SK-N-SH (cell line): ENCODE data around the gene OBSCN. TPM values are rescaled to one million over a fixed set of nuclear protein-coding genes. Genes with fewer than 3 reads are reported as not detected.

Experiments
- CTCF ChIA-PET: fragments of 300-600, 350-600 bp; formaldehyde crosslinking; extraction: SDS; loops from one replicate; lab custom pipeline; 2021; lab: Yijun Ruan, JAX
- POLR2A ChIA-PET: fragments of 350-600 bp; sonication (Branson Sonifier 250); formaldehyde crosslinking; extraction: SDS; loops from one replicate; lab custom pipeline; 2020; ENCODE audit warnings: antibody characterized with exemption, inconsistent platforms; lab: Yijun Ruan, JAX
- DNase-seq: peaks from one replicate; pipeline ENCODE4 v3.0.0; 2012
- H2AFZ ChIP-seq: fragments of 200-600 bp; sonication (generic); 2 replicates; pipeline ENCODE4 v1.8.1; 2016; ENCODE audit warnings: antibody characterized with exemption, mild to moderate bottlenecking, low read depth
- H3F3A ChIP-seq: fragments of 200-600 bp; sonication (generic); replicated peaks from 2 replicates; pipeline ENCODE3; 2016; ENCODE audit warnings: antibody characterized with exemption, mild to moderate bottlenecking; ENCODE audit not compliant: insufficient read depth
- H3K27ac ChIP-seq, 2 experiments: fragments of 200-500 bp in 1 of 2; fragments of 200-600 bp in 1 of 2; sonication (Bioruptor generic) in 1 of 2; sonication (generic), shearing (Covaris generic) in 1 of 2; 2 replicates each; pipeline versions ENCODE4 v1.5.1 to v1.6.1; 2014 to 2016; ENCODE audit warnings: low read depth in 2 of 2, inconsistent platforms in 1 of 2, low read length in 1 of 2, mild to moderate bottlenecking in 1 of 2, mixed read lengths in 1 of 2
- H3K27me3 ChIP-seq: fragments of 200-600 bp; sonication (generic), shearing (Covaris generic); 2 replicates; pipeline ENCODE4 v1.6.1; 2016; ENCODE audit warnings: mixed run types; ENCODE audit not compliant: insufficient read depth
- H3K36me3 ChIP-seq, 2 experiments: fragments of 200-500 bp in 1 of 2; fragments of 200-600 bp in 1 of 2; sonication (Bioruptor generic) in 1 of 2; sonication (generic) in 1 of 2; replicated peaks in 1 of 2; 2 replicates each; pipeline versions ENCODE3 to v1.5.1; 2014 to 2016; ENCODE audit warnings: low read length in 1 of 2, mild to moderate bottlenecking in 1 of 2; ENCODE audit not compliant: insufficient read depth in 2 of 2, control insufficient read depth in 1 of 2
- H3K4me1 ChIP-seq, 2 experiments: fragments of 200-500 bp in 1 of 2; fragments of 200-600 bp in 1 of 2; sonication (Bioruptor generic) in 1 of 2; sonication (generic), shearing (Covaris generic) in 1 of 2; 2 replicates each; pipeline versions ENCODE4 v1.5.1 to v1.6.1; 2014 to 2016; ENCODE audit warnings: low read depth in 1 of 2, low read length in 1 of 2, mixed run types in 1 of 2; ENCODE audit not compliant: insufficient read depth in 2 of 2, control insufficient read depth in 1 of 2
- H3K4me2 ChIP-seq: fragments of 200-600 bp; sonication (generic), shearing (Covaris generic); 2 replicates; pipeline ENCODE4 v1.6.1; 2017; ENCODE audit warnings: mixed run types
- H3K4me3 ChIP-seq, 2 experiments: fragments of 200-500 bp in 1 of 2; fragments of 200-600 bp in 1 of 2; sonication (Bioruptor generic) in 1 of 2; sonication (generic), shearing (Covaris generic) in 1 of 2; 2 replicates each; pipeline versions ENCODE4 v1.5.1 to v1.8.1; 2014 to 2016; ENCODE audit warnings: low read depth in 2 of 2, inconsistent platforms in 1 of 2, low read length in 1 of 2, mild to moderate bottlenecking in 1 of 2, mixed read lengths in 1 of 2, moderate library complexity in 1 of 2
- H3K79me2 ChIP-seq: fragments of 200-600 bp; sonication (generic); 2 replicates; pipeline ENCODE4 v1.8.1; 2017; ENCODE audit warnings: mild to moderate bottlenecking; ENCODE audit not compliant: insufficient read depth
- H3K9ac ChIP-seq: fragments of 200-600 bp; sonication (generic); 2 replicates; pipeline ENCODE4 v1.6.1; 2017; ENCODE audit warnings: mixed run types
- H3K9me2 ChIP-seq: fragments of 200-600 bp; sonication (generic); 2 replicates; pipeline ENCODE4 v1.6.1; 2017; ENCODE audit warnings: mixed run types
- H3K9me3 ChIP-seq: fragments of 200-600 bp; sonication (generic); 2 replicates; pipeline ENCODE4 v1.6.1; 2017; ENCODE audit warnings: mixed run types, mild to moderate bottlenecking, moderate library complexity
- H4K20me1 ChIP-seq: fragments of 200-600 bp; sonication (generic); 2 replicates; pipeline ENCODE4 v1.6.1; 2017; ENCODE audit warnings: mild to moderate bottlenecking, mixed run types; ENCODE audit not compliant: insufficient read depth
- CHD2 ChIP-seq: fragments of 150-350 bp; IDR thresholded peaks from 2 replicates; pipeline ENCODE4 v1.6.1; 2018; ENCODE audit warnings: low read length; ENCODE audit not compliant: partially characterized antibody
- CTCF ChIP-seq: fragments of 200-600 bp; sonication (generic); IDR thresholded peaks from 2 replicates; pipeline ENCODE4 v1.6.1; 2017; ENCODE audit warnings: antibody characterized with exemption, mild to moderate bottlenecking, moderate library complexity
- EZH2phosphoT487 ChIP-seq: fragments of 200-600 bp; sonication (generic); IDR thresholded peaks from 2 replicates; pipeline ENCODE4 v1.6.1; 2017; ENCODE audit warnings: low read depth, mixed run types, mild to moderate bottlenecking, antibody characterized with exemption, moderate library complexity, borderline replicate concordance
- FOXM1 ChIP-seq: IDR thresholded peaks from 2 replicates; pipeline ENCODE4 v1.4.0; 2012; ENCODE audit warnings: low read depth, mild to moderate bottlenecking
- GATA2 ChIP-seq: sonication (generic); formaldehyde crosslinking; IDR thresholded peaks from 2 replicates; pipeline ENCODE4 v1.5.0; 2020; ENCODE audit warnings: mild to moderate bottlenecking, missing genetic modification reagents
- POLR2AphosphoS5 ChIP-seq: IDR thresholded peaks from 2 replicates; pipeline ENCODE4 v1.6.1; 2012; ENCODE audit warnings: low read depth, low read length
- RCOR1 ChIP-seq: fragments of 150-350 bp; IDR thresholded peaks from 2 replicates; pipeline ENCODE4 v1.6.1; 2017; ENCODE audit warnings: antibody characterized with exemption, low read length
- RFX5 ChIP-seq: IDR thresholded peaks from 2 replicates; pipeline ENCODE4 v1.6.1; 2012; ENCODE audit warnings: mild to moderate bottlenecking, improper control_type of control experiment, low read length
- TCF12 ChIP-seq: IDR thresholded peaks from 2 replicates; pipeline ENCODE4 v1.4.0; 2012
- TEAD4 ChIP-seq: IDR thresholded peaks from 2 replicates; pipeline ENCODE4 v1.4.0; 2012; ENCODE audit warnings: mild to moderate bottlenecking, borderline replicate concordance; ENCODE audit not compliant: insufficient read depth
- WGBS: methylation state at CpG from one replicate; pipeline ENCODE4 v1.1.6; 2017; ENCODE audit warnings: low lambda C conversion rate; 5-methylcytosine and 5-hydroxymethylcytosine counted together
- polyA plus RNA-seq, 3 experiments: library from polyadenylated mRNA; depleted of rRNA; stranded (reverse); fragments of >200 nt; gene quantifications; 2 replicates each; pipeline ENCODE4 v1.2.3, GENCODE V29; 2012
- TF ChIP-seq, protein P1 (sequence below): IDR thresholded peaks from 2 replicates; pipeline ENCODE4; 2012
- TF ChIP-seq, protein P2 (sequence below): IDR thresholded peaks from 2 replicates; pipeline ENCODE4 v1.4.0; 2012; ENCODE audit warnings: low read depth, borderline replicate concordance
- TF ChIP-seq, protein P3 (sequence below): fragments of 150-350 bp; IDR thresholded peaks from 2 replicates; pipeline ENCODE4 v1.6.1; 2017; ENCODE audit warnings: antibody characterized with exemption, low read length, low read depth, borderline replicate concordance

Gene OBSCN
- polyA plus RNA-seq, 1 of the 3 experiments (the other 2 are of a cell fraction), result 4.0 TPM

GRCh38 chr1:228175316-228176023 lies 32.4 kb upstream of the OBSCN start:
- DNase-seq, result no peak
- TF ChIP-seq CHD2 (no peak), CTCF (no peak), POLR2AphosphoS5 (no peak), RFX5 (no peak), FOXM1 (no peak), TCF12 (no peak), GATA2 (CRISPR knock-in tag) (no peak), EZH2phosphoT487 (no peak), RCOR1 (no peak), TEAD4 (no peak)
- TF ChIP-seq, protein P1, sequence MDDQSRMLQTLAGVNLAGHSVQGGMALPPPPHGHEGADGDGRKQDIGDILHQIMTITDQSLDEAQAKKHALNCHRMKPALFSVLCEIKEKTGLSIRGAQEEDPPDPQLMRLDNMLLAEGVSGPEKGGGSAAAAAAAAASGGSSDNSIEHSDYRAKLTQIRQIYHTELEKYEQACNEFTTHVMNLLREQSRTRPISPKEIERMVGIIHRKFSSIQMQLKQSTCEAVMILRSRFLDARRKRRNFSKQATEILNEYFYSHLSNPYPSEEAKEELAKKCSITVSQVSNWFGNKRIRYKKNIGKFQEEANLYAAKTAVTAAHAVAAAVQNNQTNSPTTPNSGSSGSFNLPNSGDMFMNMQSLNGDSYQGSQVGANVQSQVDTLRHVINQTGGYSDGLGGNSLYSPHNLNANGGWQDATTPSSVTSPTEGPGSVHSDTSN, result no peak
- TF ChIP-seq, protein P2, sequence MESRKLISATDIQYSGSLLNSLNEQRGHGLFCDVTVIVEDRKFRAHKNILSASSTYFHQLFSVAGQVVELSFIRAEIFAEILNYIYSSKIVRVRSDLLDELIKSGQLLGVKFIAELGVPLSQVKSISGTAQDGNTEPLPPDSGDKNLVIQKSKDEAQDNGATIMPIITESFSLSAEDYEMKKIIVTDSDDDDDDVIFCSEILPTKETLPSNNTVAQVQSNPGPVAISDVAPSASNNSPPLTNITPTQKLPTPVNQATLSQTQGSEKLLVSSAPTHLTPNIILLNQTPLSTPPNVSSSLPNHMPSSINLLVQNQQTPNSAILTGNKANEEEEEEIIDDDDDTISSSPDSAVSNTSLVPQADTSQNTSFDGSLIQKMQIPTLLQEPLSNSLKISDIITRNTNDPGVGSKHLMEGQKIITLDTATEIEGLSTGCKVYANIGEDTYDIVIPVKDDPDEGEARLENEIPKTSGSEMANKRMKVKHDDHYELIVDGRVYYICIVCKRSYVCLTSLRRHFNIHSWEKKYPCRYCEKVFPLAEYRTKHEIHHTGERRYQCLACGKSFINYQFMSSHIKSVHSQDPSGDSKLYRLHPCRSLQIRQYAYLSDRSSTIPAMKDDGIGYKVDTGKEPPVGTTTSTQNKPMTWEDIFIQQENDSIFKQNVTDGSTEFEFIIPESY, result no peak
- TF ChIP-seq, protein P3, sequence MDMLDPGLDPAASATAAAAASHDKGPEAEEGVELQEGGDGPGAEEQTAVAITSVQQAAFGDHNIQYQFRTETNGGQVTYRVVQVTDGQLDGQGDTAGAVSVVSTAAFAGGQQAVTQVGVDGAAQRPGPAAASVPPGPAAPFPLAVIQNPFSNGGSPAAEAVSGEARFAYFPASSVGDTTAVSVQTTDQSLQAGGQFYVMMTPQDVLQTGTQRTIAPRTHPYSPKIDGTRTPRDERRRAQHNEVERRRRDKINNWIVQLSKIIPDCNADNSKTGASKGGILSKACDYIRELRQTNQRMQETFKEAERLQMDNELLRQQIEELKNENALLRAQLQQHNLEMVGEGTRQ, result no peak
- peaks cover 9% of the 10 kb centered on the region for H3F3A ChIP-seq
- H3K4me2 ChIP-seq, result no peak overlapping the region
- no peaks in the 10 kb centered on the region for H3K27me3 ChIP-seq
- no peak overlapping the region for H3K4me3 ChIP-seq
- no peak overlapping the region; a peak in 1 of 4 replicates for H3K27ac ChIP-seq
- no peak overlapping the region for H2AFZ ChIP-seq
- H4K20me1 ChIP-seq, result no peaks in the 10 kb centered on the region
- H3K4me1 ChIP-seq, result peaks cover 0 to 6% of the 10 kb centered on the region in 2 experiments; a peak in 1 of 4 replicates
- H3K9me2 ChIP-seq, result no peaks in the 10 kb centered on the region
- no peak overlapping the region for H3K9ac ChIP-seq
- CTCF ChIA-PET, result interaction anchor here (1.1 to 9.1 kb wide), 3 partner anchors 10 to 39 kb away, joined by 3 to 54 read pairs (median 4); partner anchors contain the start of gene IBA57
- peaks cover 3% of the 10 kb centered on the region; the same call in 1 of the 2 replicates for H3K79me2 ChIP-seq
- POLR2A ChIA-PET, result no interaction called here
- 85% methylated on average over 17 of the region's 18 CpGs for whole genome bisulfite sequencing
- peaks cover 0 to 2% of the 10 kb centered on the region in 2 experiments for H3K36me3 ChIP-seq
- H3K9me3 ChIP-seq, result no peaks in the 10 kb centered on the region
